GM23338 (cell line): ENCODE results near the gene ARHGAP10. TPM values are rescaled to one million over a fixed set of nuclear protein-coding genes. Genes with fewer than 3 reads are reported as not detected.
"Not testable (repeated sequence)": the region's sequence is repeated elsewhere in the genome, so short reads cannot be mapped to it uniquely, and the experiment has no call there.

ENCODE experiments used
- ATAC-seq: fragments of 200-7000 bp; cut with Tn5 transposase; 3 replicates; pipeline ENCODE4 v1.9.1; 2020
- DNase-seq: peaks from one replicate; pipeline ENCODE4 v3.0.0-alpha.2; 2015; ENCODE audit warnings: low spot score
- H2AFZ ChIP-seq: fragments of 200-600 bp; sonication (generic); 2 replicates; pipeline ENCODE4 v1.8.0; 2016; ENCODE audit warnings: antibody characterized with exemption, mild to moderate bottlenecking, moderate library complexity
- H3F3A ChIP-seq: fragments of 200-600 bp; sonication (generic); replicated peaks from 2 replicates; pipeline ENCODE4 v1.8.0; 2017; ENCODE audit warnings: antibody characterized with exemption, mixed run types, low read depth
- H3K27ac ChIP-seq: fragments of 200-600 bp; sonication (generic); 2 replicates; pipeline ENCODE4 v1.6.1; 2016; ENCODE audit warnings: low read depth
- H3K27me3 ChIP-seq: fragments of 200-600 bp; sonication (generic); 2 replicates; pipeline ENCODE4 v1.8.0; 2016; ENCODE audit warnings: mild to moderate bottlenecking, mixed run types, moderate library complexity; ENCODE audit not compliant: insufficient read depth
- H3K36me3 ChIP-seq: fragments of 200-600 bp; sonication (generic); 2 replicates; pipeline ENCODE4 v1.8.0; 2016; ENCODE audit warnings: mild to moderate bottlenecking; ENCODE audit not compliant: insufficient read depth
- H3K4me1 ChIP-seq: fragments of 200-600 bp; sonication (generic); 2 replicates; pipeline ENCODE4 v1.8.0; 2016; ENCODE audit warnings: mild to moderate bottlenecking, moderate library complexity; ENCODE audit not compliant: insufficient read depth
- H3K4me2 ChIP-seq: fragments of 200-600 bp; sonication (generic); 2 replicates; pipeline ENCODE4 v1.7.1; 2017; ENCODE audit warnings: mixed run types
- H3K4me3 ChIP-seq: fragments of 200-600 bp; sonication (generic); 2 replicates; pipeline ENCODE4 v1.6.1; 2016; ENCODE audit warnings: mixed run types
- H3K79me2 ChIP-seq: fragments of 200-600 bp; sonication (generic); replicated peaks from 2 replicates; pipeline ENCODE4 v1.8.0; 2017; ENCODE audit warnings: mild to moderate bottlenecking; ENCODE audit not compliant: insufficient read depth
- H3K9me2 ChIP-seq: fragments of 200-600 bp; sonication (generic); 2 replicates; pipeline ENCODE4 v1.8.0; 2017; ENCODE audit not compliant: insufficient read depth
- H4K20me1 ChIP-seq: fragments of 200-600 bp; sonication (generic); replicated peaks from 2 replicates; pipeline ENCODE4 v1.8.0; 2017; ENCODE audit warnings: mild to moderate bottlenecking; ENCODE audit not compliant: insufficient read depth
- H3K27ac Mint-ChIP-seq: 2 replicates; pipeline ENCODE4 v1.8.0; 2020; ENCODE audit warnings: inconsistent platforms, mild to moderate bottlenecking, moderate library complexity, mixed read lengths
- H3K27me3 Mint-ChIP-seq: 3 replicates; pipeline ENCODE4 v1.8.0; 2022; ENCODE audit warnings: low read depth, mild to moderate bottlenecking, moderate library complexity, mixed read lengths, inconsistent platforms; ENCODE audit not compliant: insufficient read depth, poor library complexity
- H3K36me3 Mint-ChIP-seq: 3 replicates; pipeline ENCODE4 v1.8.0; 2021; ENCODE audit warnings: low read depth, mild to moderate bottlenecking, inconsistent platforms, moderate library complexity, mixed read lengths
- H3K4me1 Mint-ChIP-seq: 3 replicates; pipeline ENCODE4 v1.8.0; 2020; ENCODE audit warnings: mild to moderate bottlenecking, inconsistent platforms, mixed read lengths
- H3K4me3 Mint-ChIP-seq: 3 replicates; pipeline ENCODE4 v1.8.0; 2021; ENCODE audit warnings: moderate library complexity, mild to moderate bottlenecking, inconsistent platforms, mixed read lengths
- H3K9me3 Mint-ChIP-seq: 3 replicates; pipeline ENCODE4 v1.8.0; 2020; ENCODE audit warnings: moderate library complexity, mild to moderate bottlenecking, inconsistent platforms, mixed read lengths
- CREB1 ChIP-seq: fragments of 250-450 bp; sonication (Bioruptor Pico); IDR thresholded peaks from 2 replicates; pipeline ENCODE4 v1.5.0; 2020; ENCODE audit warnings: low read depth, mild to moderate bottlenecking, moderate library complexity
- CTCF ChIP-seq, 2 experiments: fragments of 200-600 bp in 1 of 2; sonication (generic) in 1 of 2; conservative IDR thresholded peaks; 2 replicates each; pipeline versions ENCODE4 v1.5.1 to v1.6.1; 2016 to 2017; ENCODE audit warnings: antibody characterized with exemption in 2 of 2, low read depth in 2 of 2, mild to moderate bottlenecking in 2 of 2, moderate library complexity in 1 of 2
- ETS1 ChIP-seq: IDR thresholded peaks from 2 replicates; pipeline ENCODE4 v1.6.1; 2016; ENCODE audit warnings: antibody characterized with exemption
- EZH2phosphoT487 ChIP-seq: fragments of 200-600 bp; sonication (generic); IDR thresholded peaks from one replicate; pipeline ENCODE4 v1.8.1; 2018; ENCODE audit warnings: antibody characterized with exemption; ENCODE audit not compliant: unreplicated experiment
- JUNB ChIP-seq: IDR thresholded peaks from one replicate; pipeline ENCODE4 v1.6.1; 2016; ENCODE audit warnings: antibody characterized with exemption; ENCODE audit not compliant: unreplicated experiment
- POLR2AphosphoS5 ChIP-seq: IDR thresholded peaks from 2 replicates; pipeline ENCODE4 v1.6.1; 2016; ENCODE audit warnings: antibody characterized with exemption, low read depth
- STAT1 ChIP-seq: IDR thresholded peaks from one replicate; pipeline ENCODE4 v1.6.1; 2016; ENCODE audit warnings: antibody characterized with exemption; ENCODE audit not compliant: unreplicated experiment
- ZNF114 ChIP-seq: fragments of 250-450 bp; sonication (Bioruptor Pico); IDR thresholded peaks from 2 replicates; pipeline ENCODE4 v1.5.0; 2020; ENCODE audit warnings: mild to moderate bottlenecking, moderate library complexity
- ZNF331 ChIP-seq: fragments of 250-450 bp; sonication (Bioruptor Pico); IDR thresholded peaks from 2 replicates; pipeline ENCODE4 v1.5.0; 2020; ENCODE audit warnings: low read depth, mild to moderate bottlenecking, moderate library complexity
- ZNF462 ChIP-seq: fragments of 250-450 bp; sonication (Bioruptor Pico); IDR thresholded peaks from 2 replicates; pipeline ENCODE4 v1.5.0; 2020; ENCODE audit warnings: mild to moderate bottlenecking, moderate library complexity
- polyA plus RNA-seq: library from polyadenylated mRNA; unstranded; fragments of >200 nt; fragmentation: Nextera tagmentation; extraction: Ambion mirVana; gene quantifications from 2 replicates; pipeline ENCODE4 v1.2.1, GENCODE V29; 2016
- total RNA-seq: library from RNA; depleted of rRNA; stranded (reverse); fragments of >200 nt; shearing (Covaris generic); gene quantifications from 2 replicates; pipeline ENCODE4 v1.2.3, GENCODE V29; 2014

ARHGAP10 gene
- total and polyA plus RNA-seq, 2 experiments from 2014 or later: 5.1 to 6.3 TPM

- H3K4me3 ChIP-seq, H4K20me1 ChIP-seq, H2AFZ ChIP-seq, H3K4me1 ChIP-seq, H3K79me2 ChIP-seq, H3K9me3 Mint-ChIP-seq, ATAC-seq, H3K27me3 ChIP-seq, H3K4me2 ChIP-seq, H3K27me3 Mint-ChIP-seq, H3K4me1 Mint-ChIP-seq, DNase-seq, H3K4me3 Mint-ChIP-seq, H3K27ac Mint-ChIP-seq, H3K36me3 ChIP-seq, H3F3A ChIP-seq, H3K36me3 Mint-ChIP-seq, H3K27ac ChIP-seq: not testable (repeated sequence)
- peaks cover 11% of the 10 kb centered on the region; the same call in 1 of the 2 replicates for H3K9me2 ChIP-seq
Measured at GRCh38 chr4:148083073-148083472, 351.2 kb downstream of the ARHGAP10 start.

GRCh38 chr4:148089624-148090023 lies 357.7 kb downstream of the ARHGAP10 start:
- Histone ChIP-seq H3K27me3 (no peaks in the 10 kb centered on the region), H2AFZ (no peak overlapping the region), H3K27ac (no peak overlapping the region), H3K4me3 (no peak overlapping the region), H3K9me2 (0 out of 2 replicates have a peak, but pooled peaks cover 3% of the 10 kb centered on the region), H3K4me1 (no peaks in the 10 kb centered on the region), H3F3A (no peaks in the 10 kb centered on the region), H4K20me1 (no peaks in the 10 kb centered on the region), H3K79me2 (no peaks in the 10 kb centered on the region), H3K4me2 (no peak overlapping the region), H3K36me3 (no peaks in the 10 kb centered on the region)
- peaks cover 4% of the 10 kb centered on the region; the same call in 1 of the 3 replicates for H3K4me1 Mint-ChIP-seq
- H3K4me3 Mint-ChIP-seq: no peak overlapping the region
- no peaks in the 10 kb centered on the region; the same call in 2 of the 3 replicates for H3K9me3 Mint-ChIP-seq
- DNase-seq (no peak), ATAC-seq (no peak)
- H3K27me3 Mint-ChIP-seq: peaks cover 3% of the 10 kb centered on the region
- no peaks in the 10 kb centered on the region for H3K36me3 Mint-ChIP-seq
- no peak overlapping the region for H3K27ac Mint-ChIP-seq
- TF ChIP-seq CREB1 (CRISPR knock-in tag) (no peak), ZNF114 (CRISPR knock-in tag) (no peak), STAT1 (no peak), ZNF331 (CRISPR knock-in tag) (no peak), EZH2phosphoT487 (no peak), CTCF (conservative IDR thresholded peaks at IDR 0.05; ENCODE audit: low read depth in 2 of 2) (no peak), JUNB (no peak), ETS1 (no peak), ZNF462 (no peak), POLR2AphosphoS5 (no peak)
